Thymus (tissue), 11 donors: ENCODE data around the gene GTF2A2. TPM values are rescaled to one million over a fixed set of nuclear protein-coding genes. Genes with fewer than 3 reads are reported as not detected.

Experiments used
- DNase-seq, 9 donors: peaks; one replicate each; pipeline ENCODE4 v3.0.0-alpha.2; 2013; ENCODE audit warnings: low spot score in 9 of 9, low read depth in 6 of 9, missing footprints in 1 of 9
- H3K27ac ChIP-seq, 2 donors: one replicate each; pipeline ENCODE4 v1.5.1; 2013; ENCODE audit warnings: control low read depth in 1 of 2, low read depth in 1 of 2, low read length in 1 of 2, mild to moderate bottlenecking in 1 of 2, moderate library complexity in 1 of 2
- H3K27me3 ChIP-seq, 2 donors: one replicate each; pipeline ENCODE4 v1.5.1; 2013; ENCODE audit warnings: low read length in 1 of 2; ENCODE audit not compliant: control insufficient read depth in 2 of 2, insufficient read depth in 1 of 2
- H3K36me3 ChIP-seq, 2 donors: one replicate each; pipeline ENCODE4 v1.5.1; 2013; ENCODE audit warnings: low read length in 1 of 2, mild to moderate bottlenecking in 1 of 2, moderate library complexity in 1 of 2; ENCODE audit not compliant: control insufficient read depth in 2 of 2, insufficient read depth in 2 of 2
- H3K4me1 ChIP-seq, 2 donors: one replicate each; pipeline ENCODE4 v1.5.1; 2013; ENCODE audit warnings: low read length in 2 of 2; ENCODE audit not compliant: control insufficient read depth in 2 of 2, insufficient read depth in 2 of 2
- H3K4me3 ChIP-seq, 2 donors: one replicate each; pipeline ENCODE4 v1.5.1; 2013; ENCODE audit warnings: low read length in 2 of 2, control low read depth in 1 of 2, mild to moderate bottlenecking in 1 of 2
- H3K9me3 ChIP-seq, 2 donors: one replicate each; pipeline ENCODE4 v1.5.1; 2013; ENCODE audit warnings: low read length in 1 of 2, mild to moderate bottlenecking in 1 of 2; ENCODE audit not compliant: control insufficient read depth in 2 of 2, insufficient read depth in 1 of 2
- WGBS: extraction: QIAGEN DNeasy Blood & Tissue Kit; methylation state at CpG from one replicate; pipeline ENCODE4 v1.1.7; 2013; 5-methylcytosine and 5-hydroxymethylcytosine counted together
- polyA plus RNA-seq: library from polyadenylated mRNA; stranded (reverse); fragments of 200-250 nt; gene quantifications from one replicate; pipeline ENCODE4 v1.2.3, GENCODE V29; 2013
- total RNA-seq: library from RNA; stranded (reverse); fragments of 120-200 nt; gene quantifications from one replicate; pipeline ENCODE4 v1.2.4, GENCODE V29; 2013
- donor health status: healthy.

The GTF2A2 gene
- total and polyA plus RNA-seq, 2 donors: 90.2 to 150 TPM

GRCh38 chr15:59694779-59695178 is 37.5 kb upstream of the GTF2A2 start:
- H3K4me3 ChIP-seq: no peak overlapping the region
- H3K36me3 ChIP-seq: no peaks in the 10 kb centered on the region
- no peaks in the 10 kb centered on the region for H3K27me3 ChIP-seq
- H3K9me3 ChIP-seq: no peaks in the 10 kb centered on the region
- WGBS: 99% methylated on average over 1 of the region's 1 CpG
- peaks cover 0 to 4% of the 10 kb centered on the region in 2 donors for H3K4me1 ChIP-seq
- no peak overlapping the region for H3K27ac ChIP-seq
- no peak for DNase-seq

- no peaks in the 10 kb centered on the region for H3K36me3 ChIP-seq
- H3K4me3 ChIP-seq: no peak overlapping the region
- peak in 6 of 9 donors; percentile 25 to 75 (median 52) for DNase-seq
- no peak overlapping the region for H3K27ac ChIP-seq
- H3K9me3 ChIP-seq: no peaks in the 10 kb centered on the region
- peaks cover 11 to 16% of the 10 kb centered on the region in 2 donors for H3K4me1 ChIP-seq
- H3K27me3 ChIP-seq: no peaks in the 10 kb centered on the region
- WGBS: 47% methylated on average over 1 of the region's 1 CpG
Measured at GRCh38 chr15:59691194-59691805, 34.0 kb upstream of the GTF2A2 start.

GRCh38 chr15:59689626-59690236 is 32.4 kb upstream of the GTF2A2 start:
- Histone ChIP-seq H3K4me1 (peaks cover 15 to 18% of the 10 kb centered on the region in 2 donors), H3K27me3 (no peaks in the 10 kb centered on the region), H3K36me3 (peaks cover 0 to 3% of the 10 kb centered on the region in 2 donors), H3K4me3 (peak overlapping the region; percentile 81 to 98), H3K9me3 (no peaks in the 10 kb centered on the region), H3K27ac (peak overlapping the region; percentile 89 to 92)
- DNase-seq: peak in 7 of 9 donors; percentile 33 to 81 (median 49)
- 2% methylated on average over 25 of the region's 25 CpGs for WGBS

- peaks cover 0 to 3% of the 10 kb centered on the region in 2 donors for H3K36me3 ChIP-seq
- under 1% methylated on average over 78 of the region's 78 CpGs for WGBS
- peak within 1 kb of the TSS; percentile 81 to 98 for H3K4me3 ChIP-seq
- peak within 1 kb of the TSS; percentile 99 for H3K27ac ChIP-seq
- H3K4me1 ChIP-seq: peaks cover 15 to 18% of the 10 kb centered on the region in 2 donors
- no peaks in the 10 kb centered on the region for H3K27me3 ChIP-seq
- no peaks in the 10 kb centered on the region for H3K9me3 ChIP-seq
- peak; percentile 92 to 99 (median 98) for DNase-seq
Measured at GRCh38 chr15:59688782-59689625, 31.7 kb upstream of the GTF2A2 start, which contains the start of gene BNIP2. BNIP2 (minus strand) TSS chr15:59689320; CDS start chr15:59682457, 6,863 bp downstream.

- Histone ChIP-seq H3K4me3 (peak overlapping the region; percentile 81 to 98), H3K4me1 (peaks cover 15 to 18% of the 10 kb centered on the region in 2 donors), H3K27me3 (no peaks in the 10 kb centered on the region), H3K36me3 (peaks cover 2 to 3% of the 10 kb centered on the region in 2 donors), H3K27ac (peak overlapping the region; percentile 99), H3K9me3 (no peaks in the 10 kb centered on the region)
- peak in 7 of 9 donors; percentile 33 to 76 (median 56) for DNase-seq
- under 1% methylated on average over 15 of the region's 15 CpGs for WGBS
Measured at GRCh38 chr15:59688423-59688781, 31.1 kb upstream of the GTF2A2 start.

GRCh38 chr15:59687836-59688235 is 30.5 kb upstream of the GTF2A2 start:
- peaks cover 2 to 3% of the 10 kb centered on the region in 2 donors for H3K36me3 ChIP-seq
- no peaks in the 10 kb centered on the region for H3K9me3 ChIP-seq
- H3K27me3 ChIP-seq: no peaks in the 10 kb centered on the region
- peak overlapping the region; percentile 81 to 98 for H3K4me3 ChIP-seq
- H3K4me1 ChIP-seq: peaks cover 15 to 18% of the 10 kb centered on the region in 2 donors
- peak in 4 of 9 donors; percentile 7 to 53 (median 36) for DNase-seq
- 2% methylated on average over 5 of the region's 5 CpGs for WGBS
- peak overlapping the region in 1 of 2 donors; percentile 99 for H3K27ac ChIP-seq

GRCh38 chr15:59686389-59686788 is 29.1 kb upstream of the GTF2A2 start:
- no peaks in the 10 kb centered on the region for H3K27me3 ChIP-seq
- peak in 1 of 9 donors; percentile 5 for DNase-seq
- peaks cover 10% of the 10 kb centered on the region in 2 donors for H3K36me3 ChIP-seq
- H3K27ac ChIP-seq: no peak overlapping the region
- H3K4me3 ChIP-seq: no peak overlapping the region
- peaks cover 15 to 18% of the 10 kb centered on the region in 2 donors for H3K4me1 ChIP-seq
- WGBS: 45% methylated on average over 7 of the region's 7 CpGs
- no peaks in the 10 kb centered on the region for H3K9me3 ChIP-seq

- WGBS: 4% methylated on average over 1 of the region's 1 CpG
- Histone ChIP-seq H3K36me3 (peaks cover 15 to 16% of the 10 kb centered on the region in 2 donors), H3K9me3 (no peaks in the 10 kb centered on the region), H3K4me3 (no peak overlapping the region), H3K4me1 (peaks cover 15 to 18% of the 10 kb centered on the region in 2 donors), H3K27me3 (no peaks in the 10 kb centered on the region), H3K27ac (no peak overlapping the region)
- peak in 1 of 9 donors; percentile 3 for DNase-seq
Measured at GRCh38 chr15:59685737-59686297, 28.5 kb upstream of the GTF2A2 start.
